Fibroblast of skin of abdomen (primary cell): Measurements from ENCODE around the gene LSM7.
"Not testable (repeated sequence)": the region's sequence is repeated elsewhere in the genome, so short reads cannot be mapped to it uniquely, and the experiment has no call there.

Source experiments
- DNase-seq: peaks from one replicate; pipeline ENCODE4 v3.0.0-alpha.2; 2013

Gene LSM7

DNA sequence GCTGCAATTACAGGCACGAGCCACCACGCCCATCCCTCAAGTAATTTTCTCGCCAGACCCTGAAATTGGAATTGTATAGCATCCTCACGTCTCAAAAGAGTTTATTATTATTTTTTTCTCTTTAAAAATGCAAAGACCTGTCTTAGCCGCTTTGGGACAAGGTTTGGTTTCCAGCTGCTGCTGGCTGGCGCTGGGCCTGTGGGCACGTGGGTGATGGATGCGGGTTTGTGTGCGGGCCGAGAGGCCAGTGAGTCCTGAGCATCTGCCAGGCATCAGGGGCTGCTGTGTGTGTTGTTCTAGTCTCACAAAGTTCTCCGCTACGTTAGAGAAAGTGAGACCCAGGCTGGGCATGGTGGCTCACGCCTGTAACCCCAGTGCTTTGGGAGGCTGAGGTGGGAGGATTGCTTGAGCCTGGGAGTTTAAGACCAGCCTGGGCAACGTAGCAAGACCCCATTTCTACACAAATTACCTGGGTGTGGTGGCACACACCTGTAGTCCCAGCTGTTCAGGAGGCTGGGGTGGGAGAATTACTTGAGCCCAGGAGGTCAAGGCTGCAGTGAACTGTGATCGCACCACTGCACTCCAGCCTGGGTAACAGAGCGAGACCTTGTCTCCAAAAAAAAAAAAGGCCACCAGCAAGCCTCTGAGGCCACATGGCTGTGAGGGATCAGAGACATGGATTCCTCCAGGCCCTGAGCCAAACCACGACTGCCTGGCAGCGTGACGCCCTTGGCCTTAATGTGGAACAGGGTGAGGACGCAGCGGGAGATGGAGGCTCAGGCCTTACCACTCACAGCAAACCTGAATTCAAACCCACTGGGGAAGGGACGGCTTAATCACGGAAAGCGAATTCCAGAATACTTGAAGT is 27.0 kb upstream of the LSM7 start:
- peak; percentile 29 for DNase-seq

DNA sequence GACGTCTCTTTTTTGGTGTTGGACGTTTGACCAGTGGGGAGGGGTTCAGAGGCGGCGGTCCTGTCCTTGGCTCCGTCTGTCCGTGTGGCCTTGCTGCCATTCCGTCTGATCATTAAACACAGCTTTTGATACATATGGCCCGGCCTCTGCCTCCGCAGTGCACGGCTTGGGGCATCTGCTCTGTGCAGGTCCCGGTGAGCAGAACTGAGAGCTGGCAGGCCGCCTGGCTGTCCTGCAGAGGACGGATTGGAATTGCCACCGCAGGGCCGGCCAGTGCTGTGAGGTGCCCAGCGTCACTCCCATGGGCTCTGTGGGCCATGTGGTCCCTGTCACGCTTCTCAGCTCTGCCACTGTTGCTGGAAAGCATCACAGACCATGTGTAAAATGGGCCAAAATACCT is 26.3 kb upstream of the LSM7 start:
- no peak for DNase-seq

DNA sequence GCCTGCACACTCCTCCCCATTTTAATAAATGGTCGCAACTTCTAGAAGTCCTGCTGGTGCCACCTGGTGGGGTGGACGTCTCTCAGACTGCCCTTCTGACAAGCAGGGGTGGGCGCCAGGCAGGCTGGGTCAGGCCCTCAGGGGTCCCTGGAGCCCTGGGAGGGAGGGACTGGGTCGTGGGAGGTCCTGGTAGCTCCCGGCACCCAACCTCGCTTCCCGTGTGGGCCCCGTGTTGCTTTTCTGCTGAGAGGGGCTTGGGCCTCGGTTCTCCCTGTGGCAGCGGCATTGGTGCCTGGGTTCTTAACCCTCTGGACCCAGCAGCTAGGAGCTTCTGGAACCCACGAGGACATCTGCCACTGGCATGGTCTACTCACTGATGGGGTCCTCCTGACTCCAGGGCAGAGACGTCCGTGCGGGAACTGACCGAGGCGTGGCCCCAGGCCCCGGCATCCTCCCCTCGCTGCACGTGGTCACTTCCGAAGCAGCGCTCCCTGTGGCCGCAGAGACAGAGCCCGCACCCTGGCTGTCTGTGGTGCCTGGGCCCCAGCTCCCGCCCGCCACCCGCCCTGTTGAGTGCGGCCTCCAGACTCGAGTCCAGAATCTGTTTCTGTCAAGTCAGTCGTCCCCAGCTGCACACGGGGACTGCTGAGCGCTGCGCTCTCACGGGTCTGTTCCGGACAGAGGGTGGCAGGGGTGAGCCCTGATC is 25.7 kb upstream of the LSM7 start:
- no peak for DNase-seq

DNA sequence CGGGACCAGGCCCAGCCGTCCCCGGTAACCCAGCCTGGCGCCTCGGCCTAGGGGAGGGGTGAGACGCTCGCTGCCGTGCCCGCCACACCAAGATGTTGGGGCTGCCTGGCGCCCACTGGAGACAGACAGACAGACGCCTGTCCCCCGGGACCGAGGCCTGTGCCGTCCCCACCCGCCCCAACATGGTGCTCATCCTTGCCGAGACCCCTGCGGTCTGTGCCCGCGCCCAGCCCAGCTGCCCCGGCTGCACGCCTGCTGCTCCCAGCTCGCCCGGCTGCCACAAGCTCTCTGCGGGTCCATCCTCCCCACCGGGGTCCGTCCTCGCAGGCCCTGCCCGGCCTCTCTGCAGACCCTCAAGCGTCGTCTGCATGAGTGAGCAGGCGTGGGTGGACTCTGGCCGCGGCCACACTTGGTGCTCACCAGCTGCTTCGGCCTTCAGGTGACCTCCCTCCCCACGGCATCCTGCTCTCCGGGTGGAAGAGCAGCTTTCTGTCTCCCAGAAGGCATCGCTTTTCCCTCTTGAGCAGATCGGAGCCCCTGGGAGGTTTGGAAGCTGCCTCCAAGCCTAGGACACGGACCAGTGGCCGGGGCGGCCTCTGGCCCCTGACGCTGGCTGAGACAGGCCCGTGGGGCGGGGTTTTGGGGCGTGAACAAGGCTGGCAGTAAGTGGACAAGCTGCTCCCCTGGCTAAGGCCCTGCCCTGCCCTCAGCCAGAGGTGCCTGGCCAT is 24.9 kb upstream of the LSM7 start:
- DNase-seq: no peak

- DNase-seq: no peak
These were observed 23.7 kb upstream of the LSM7 start for GRCh38 chr19:2352121-2352520.

GRCh38 chr19:2351591-2351990 is 23.2 kb upstream of the LSM7 start:
- DNase-seq: no peak

- DNase-seq: no peak
These were observed 22.3 kb upstream of the LSM7 start for GRCh38 chr19:2350656-2351055.

GRCh38 chr19:2349818-2350217 is 21.4 kb upstream of the LSM7 start:
- not testable (repeated sequence) for DNase-seq

- DNase-seq: no peak
These were observed 17.6 kb upstream of the LSM7 start for GRCh38 chr19:2345794-2346663.

DNA sequence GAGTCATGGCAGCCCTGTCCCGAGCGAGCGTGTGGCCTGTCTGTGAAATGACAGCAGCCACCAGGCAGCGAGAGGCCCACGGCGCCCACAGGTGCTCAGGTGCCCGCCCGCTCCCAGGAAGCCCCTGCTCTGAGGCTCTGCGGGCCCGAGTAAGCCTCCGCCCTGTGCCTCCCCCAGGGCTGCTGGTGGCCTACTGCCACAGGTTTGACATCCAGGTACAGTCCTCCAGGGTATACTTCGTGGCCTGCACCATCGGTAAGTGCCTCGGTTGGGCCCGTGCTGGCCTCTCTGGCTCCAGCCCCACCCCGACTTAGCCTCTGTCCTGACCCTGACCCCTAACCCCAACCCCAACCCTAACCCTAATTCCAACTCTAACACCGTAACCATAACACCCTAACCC is 16.7 kb upstream of the LSM7 start:
- DNase-seq: no peak

DNA sequence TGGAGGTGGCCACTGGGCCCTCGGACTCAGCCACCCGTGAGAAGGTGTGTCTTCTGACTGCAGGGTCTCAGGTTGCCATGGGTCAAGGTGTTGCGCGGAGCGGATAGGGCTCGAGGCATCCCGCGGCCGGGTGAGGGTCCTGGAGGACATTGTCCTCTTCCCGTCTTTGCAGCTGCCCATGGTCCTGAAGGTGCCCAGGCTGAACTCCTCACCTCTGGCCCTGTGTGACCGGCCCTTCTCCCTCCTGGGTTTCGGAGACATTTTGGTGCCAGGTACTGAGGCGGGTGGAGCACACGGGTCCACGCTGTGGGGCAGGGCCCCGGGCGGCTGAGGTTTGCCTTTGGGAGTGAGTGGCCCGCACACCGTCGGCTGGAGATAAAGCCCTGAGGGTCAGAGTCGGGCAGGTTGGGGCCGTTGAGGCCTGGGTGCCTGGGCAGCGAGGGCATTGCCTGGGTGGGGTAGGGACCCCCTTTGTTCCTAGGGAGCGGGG is 16.0 kb upstream of the LSM7 start:
- DNase-seq: no peak

DNA sequence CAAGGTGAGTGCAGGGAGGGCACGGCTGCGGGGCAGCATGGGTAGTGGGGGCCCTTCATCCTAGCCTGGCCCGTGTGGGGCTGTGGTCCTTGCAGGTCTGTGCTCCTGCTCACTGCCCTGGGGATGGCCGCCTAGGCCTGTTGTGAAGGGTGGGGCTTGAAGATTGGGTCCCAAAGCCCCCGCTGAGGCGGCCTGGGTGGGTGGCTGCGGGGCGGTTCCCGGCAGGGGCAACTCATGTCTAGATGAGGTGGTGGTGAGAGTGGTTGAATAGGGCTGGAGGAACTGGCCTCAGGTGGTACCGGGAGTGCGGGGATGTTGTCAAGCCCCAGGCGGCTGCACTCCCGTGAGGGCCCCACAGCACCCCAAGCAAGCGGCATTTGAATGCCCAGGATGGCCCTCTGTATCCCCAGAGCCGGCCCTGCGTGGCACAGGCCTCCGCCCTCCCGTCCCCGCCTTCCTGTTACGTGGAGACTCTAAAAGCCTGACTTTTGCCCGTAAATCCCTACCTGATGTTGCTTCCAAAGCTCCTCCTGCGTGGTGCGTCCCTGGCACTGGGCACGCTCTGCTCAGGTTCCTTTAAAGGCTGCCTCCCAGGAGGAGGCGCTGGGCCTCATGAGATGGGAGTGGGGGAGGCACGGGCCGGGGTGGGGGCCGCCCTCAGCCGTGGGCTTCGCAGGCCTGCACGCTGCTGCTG is 15.1 kb upstream of the LSM7 start:
- DNase-seq: no peak

DNA sequence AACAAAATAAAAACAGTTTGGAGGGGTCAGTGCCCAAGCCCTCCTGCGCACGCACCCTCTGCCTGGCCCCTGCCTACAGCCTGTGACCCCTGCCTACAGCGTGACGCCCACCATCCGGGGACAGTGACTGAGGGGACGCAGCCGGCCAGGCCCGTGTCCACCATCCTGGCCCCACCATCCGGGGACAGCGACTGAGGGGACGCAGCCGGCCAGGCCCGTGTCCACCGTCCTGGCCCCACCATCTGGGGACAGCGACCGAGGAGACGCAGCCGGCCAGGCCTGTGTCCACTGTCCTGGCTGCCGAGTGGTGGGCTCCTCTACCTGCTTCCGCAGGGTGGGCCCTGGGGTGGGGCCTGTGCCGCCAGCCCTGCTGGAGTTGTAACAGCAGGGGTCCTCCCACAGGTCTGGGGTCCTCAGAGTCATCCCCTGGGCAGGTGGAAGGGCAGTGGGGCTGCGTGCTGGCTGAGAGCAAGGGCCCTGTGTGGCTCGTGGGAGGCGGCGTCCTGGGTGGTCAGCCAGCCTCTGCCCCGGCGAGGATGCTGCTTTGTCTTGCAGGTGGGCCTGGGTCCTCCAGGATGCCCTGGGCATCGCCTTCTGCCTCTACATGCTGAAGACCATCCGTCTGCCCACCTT is 14.4 kb upstream of the LSM7 start:
- no peak for DNase-seq

DNA sequence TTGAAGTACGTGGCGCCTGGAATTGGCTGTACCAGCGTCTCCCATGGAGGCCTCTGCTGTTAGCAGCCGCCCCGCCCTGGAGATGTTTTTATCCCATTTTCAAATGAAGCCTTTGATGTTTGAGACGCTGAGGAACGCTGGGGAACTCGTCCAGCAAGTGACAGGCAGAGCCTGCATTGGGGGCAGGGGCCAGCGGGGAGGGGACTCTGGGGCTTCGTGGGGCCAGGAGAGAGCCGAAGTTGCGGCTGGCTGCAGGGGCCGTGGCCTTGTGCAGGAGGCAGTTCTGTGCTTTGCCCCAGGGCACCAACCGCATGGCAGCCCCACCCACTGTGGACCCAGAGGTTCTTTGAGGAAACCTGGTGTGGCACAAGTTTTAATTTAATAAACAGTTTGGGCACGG is 13.6 kb upstream of the LSM7 start:
- no peak for DNase-seq

GRCh38 chr19:2341244-2341751 is 12.9 kb upstream of the LSM7 start:
- no peak for DNase-seq

DNA sequence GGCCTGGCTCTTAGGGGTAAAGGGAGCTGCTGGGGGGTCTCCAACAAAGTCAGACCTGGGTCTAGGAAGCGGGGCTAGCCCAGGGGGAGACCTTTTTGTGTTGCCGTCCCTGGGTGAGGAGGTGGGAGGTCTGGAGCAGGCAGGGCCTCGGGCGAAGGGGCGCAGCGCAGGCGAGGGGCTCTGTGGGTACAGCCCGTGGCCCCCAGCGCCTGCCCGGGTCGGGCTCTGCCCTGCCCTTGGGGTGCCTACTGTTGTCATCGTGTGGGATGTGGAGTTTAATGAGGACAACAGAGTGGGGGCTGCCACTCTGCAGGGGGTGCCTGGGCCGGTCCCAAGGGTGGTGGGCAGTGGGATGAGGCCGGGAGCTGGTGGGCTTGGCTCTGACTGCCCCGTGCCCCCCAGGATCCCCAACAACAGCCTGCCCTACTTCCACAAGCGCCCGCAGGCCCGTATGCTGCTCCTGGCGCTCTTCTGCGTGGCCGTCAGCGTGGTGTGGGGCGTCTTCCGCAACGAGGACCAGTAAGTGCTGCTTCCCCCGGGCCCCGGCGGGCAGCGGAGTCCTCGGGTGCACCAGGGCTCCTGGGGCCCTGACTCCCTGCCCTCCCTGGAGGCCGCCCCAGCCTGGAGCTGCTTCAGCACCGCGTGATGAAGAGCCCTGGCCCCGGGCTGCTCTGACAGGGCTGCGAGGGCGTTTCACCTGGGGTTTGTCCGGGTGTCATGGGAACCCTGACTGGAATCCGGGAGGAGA is 12.3 kb upstream of the LSM7 start:
- DNase-seq: no peak

DNA sequence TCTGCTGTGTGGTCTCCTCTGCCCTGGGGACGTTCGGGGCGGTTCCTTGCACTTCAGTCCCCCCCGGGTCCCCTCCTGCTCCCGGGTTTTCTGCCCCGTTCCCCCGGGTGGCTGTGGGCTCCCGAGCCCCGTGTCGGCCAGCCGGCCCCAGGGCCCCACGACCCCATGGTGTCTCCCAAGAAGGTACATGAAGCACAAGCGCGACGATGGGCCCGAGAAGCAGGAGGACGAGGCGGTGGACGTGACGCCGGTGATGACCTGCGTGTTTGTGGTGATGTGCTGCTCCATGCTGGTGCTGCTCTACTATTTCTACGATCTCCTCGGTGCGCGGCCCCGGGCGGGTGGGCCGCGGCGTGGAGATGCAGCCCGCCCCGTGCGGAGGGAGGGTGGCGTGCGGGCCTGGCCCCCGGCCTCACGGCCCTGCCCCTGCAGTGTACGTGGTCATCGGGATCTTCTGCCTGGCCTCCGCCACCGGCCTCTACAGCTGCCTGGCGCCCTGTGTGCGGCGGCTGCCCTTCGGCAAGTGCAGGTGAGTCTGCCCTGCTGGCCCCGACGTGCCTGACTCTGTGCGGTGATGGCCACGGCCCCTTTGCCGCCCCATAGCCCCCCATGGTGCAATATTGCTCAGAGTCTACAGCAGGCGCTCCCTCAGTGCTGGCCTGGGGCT is 11.4 kb upstream of the LSM7 start:
- no peak for DNase-seq

DNA sequence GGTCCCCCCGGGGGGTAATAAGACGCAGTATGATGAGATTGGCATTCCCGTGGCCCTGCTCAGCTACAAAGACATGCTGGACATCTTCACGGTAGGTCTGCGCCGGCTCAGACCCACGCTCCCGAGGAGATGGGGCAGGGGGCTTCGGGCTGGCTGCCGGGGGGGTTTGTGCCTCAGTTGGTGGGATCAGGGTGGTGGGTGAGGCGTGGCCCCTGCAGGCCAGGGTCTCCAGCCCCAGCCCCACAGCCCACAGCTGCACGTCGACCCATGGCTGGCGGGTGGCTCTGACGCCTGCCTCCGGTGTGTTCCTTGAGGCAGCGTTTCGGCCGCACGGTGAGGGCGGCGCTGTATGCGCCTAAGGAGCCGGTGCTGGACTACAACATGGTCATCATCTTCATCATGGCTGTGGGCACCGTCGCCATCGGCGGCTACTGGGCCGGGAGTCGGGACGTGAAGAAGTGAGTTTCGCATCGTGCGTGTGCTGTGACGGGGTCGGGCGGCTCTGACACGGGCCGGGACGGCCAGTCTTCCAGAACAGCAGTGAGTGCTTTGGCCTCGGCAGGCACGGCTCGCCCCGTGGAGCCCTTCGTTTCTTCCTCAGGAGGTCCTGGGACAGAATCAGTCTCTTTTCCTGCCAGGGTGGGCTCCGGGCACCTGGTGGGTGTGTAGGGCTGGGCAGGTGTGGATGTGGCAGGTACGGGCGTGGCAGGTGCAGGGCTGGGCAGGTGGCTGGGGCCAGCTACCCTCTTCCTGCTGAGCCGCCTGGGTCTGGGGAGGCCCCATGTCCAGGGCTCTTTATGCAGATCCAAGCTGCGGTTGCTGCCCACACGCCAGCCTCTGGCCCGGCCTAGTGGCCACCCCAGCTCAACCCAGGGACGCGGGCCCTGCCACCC is 10.6 kb upstream of the LSM7 start:
- no peak for DNase-seq
